ENCODE data around the gene IRF6. TPM values are rescaled to one million over a fixed set of nuclear protein-coding genes. Genes with fewer than 3 reads are reported as not detected.
A peak's percentile ranks its signal among the peaks of the same experiment; 100 is the strongest.

IRF6 gene
- total RNA-seq, 2 donors from 2014 or later, result 30.4 to 32.6 TPM

DNA sequence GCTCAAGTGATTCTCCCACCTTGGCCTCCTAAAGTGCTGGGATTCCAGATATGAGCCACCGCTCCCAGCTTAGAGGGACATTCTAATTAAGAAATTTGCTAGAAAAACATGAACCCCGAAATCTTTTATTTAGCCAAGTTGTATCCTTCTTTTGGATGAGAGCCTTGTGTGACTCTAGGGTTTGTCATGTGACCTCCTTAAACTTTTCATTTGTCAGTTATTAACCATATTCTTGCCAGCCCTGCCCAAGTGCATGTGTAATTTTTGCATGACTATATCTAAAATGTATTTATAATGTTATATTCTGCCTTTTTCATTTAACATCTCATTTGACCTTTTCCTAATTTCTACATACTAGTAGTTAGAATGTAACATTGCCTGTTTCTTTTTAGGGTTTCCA lies 23.8 kb upstream of the IRF6 start:
- no peak for DNase-seq (ENCODE audit: low spot score)
- no peaks in the 10 kb centered on the region for H3K27me3 ChIP-seq
- TF ChIP-seq, protein P1, sequence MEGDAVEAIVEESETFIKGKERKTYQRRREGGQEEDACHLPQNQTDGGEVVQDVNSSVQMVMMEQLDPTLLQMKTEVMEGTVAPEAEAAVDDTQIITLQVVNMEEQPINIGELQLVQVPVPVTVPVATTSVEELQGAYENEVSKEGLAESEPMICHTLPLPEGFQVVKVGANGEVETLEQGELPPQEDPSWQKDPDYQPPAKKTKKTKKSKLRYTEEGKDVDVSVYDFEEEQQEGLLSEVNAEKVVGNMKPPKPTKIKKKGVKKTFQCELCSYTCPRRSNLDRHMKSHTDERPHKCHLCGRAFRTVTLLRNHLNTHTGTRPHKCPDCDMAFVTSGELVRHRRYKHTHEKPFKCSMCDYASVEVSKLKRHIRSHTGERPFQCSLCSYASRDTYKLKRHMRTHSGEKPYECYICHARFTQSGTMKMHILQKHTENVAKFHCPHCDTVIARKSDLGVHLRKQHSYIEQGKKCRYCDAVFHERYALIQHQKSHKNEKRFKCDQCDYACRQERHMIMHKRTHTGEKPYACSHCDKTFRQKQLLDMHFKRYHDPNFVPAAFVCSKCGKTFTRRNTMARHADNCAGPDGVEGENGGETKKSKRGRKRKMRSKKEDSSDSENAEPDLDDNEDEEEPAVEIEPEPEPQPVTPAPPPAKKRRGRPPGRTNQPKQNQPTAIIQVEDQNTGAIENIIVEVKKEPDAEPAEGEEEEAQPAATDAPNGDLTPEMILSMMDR (IDR thresholded peaks at IDR 0.05), result no peak
- no peak overlapping the region for H3K27ac ChIP-seq
- peaks cover 40% of the 10 kb centered on the region for H3K36me3 ChIP-seq
- H3K4me1 ChIP-seq, result peaks cover 0 to 17% of the 10 kb centered on the region in 2 donors
- no peaks in the 10 kb centered on the region for H3K9me3 ChIP-seq
- H3K4me3 ChIP-seq, result no peak overlapping the region

DNA sequence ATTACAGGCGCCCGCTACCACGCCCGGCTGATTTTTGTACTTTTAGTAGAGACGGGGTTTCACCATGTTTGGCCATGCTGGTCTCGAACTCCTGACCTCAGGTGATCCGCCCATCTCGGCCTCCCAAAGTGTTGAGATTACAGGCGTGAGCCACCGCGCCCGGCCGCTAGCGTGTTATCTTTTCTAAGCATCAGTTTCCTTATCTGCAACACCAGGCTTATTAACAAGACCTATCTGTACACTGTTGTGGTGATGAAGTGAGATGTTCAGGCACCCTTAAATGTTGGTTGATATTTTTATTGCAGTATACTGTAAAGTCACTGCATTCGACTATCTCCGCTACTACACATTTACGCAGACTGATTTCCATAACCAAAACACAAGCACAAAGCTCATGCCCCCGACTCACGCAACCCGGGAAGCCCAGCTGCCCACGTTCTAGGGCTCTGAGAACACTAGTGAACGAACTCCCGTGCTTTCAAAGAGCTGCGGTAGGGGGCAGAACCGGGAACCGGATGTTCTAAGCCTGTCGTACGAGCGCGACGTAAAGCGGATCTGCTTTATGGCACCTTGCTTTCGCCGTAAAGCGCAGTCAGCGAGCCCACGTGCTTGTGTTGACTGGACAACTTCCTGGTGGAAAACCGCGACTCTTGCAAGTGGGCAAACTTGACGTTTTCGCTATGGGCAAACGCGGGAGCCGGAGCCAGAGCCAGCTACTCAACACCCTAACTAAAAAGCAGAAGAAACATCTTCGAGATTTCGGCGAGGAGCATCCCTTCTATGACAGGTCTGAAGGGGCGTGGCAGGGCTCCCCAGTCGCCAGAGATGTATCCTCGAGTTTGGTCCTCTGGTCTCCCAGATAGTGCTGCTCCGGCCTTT lies 21.7 kb upstream of the IRF6 start, which contains the start of gene UTP25:
UTP25 (plus strand) TSS at position 589 of the 879 bp plus-strand sequence; CDS start at position 681, 92 bp downstream.
- Histone ChIP-seq H3K4me3 (peak within 1 kb of the TSS; percentile 68 to 88), H3K27ac (peak within 1 kb of the TSS; percentile 70 to 73), H3K9me3 (no peaks in the 10 kb centered on the region), H3K36me3 (peaks cover 19% of the 10 kb centered on the region), H3K4me1 (peaks cover 0 to 25% of the 10 kb centered on the region in 2 donors), H3K27me3 (no peaks in the 10 kb centered on the region)
- peak; percentile 94 for DNase-seq (ENCODE audit: low spot score)
- TF ChIP-seq, protein P1 (IDR thresholded peaks at IDR 0.05), result peak; percentile 49 to 84

DNA sequence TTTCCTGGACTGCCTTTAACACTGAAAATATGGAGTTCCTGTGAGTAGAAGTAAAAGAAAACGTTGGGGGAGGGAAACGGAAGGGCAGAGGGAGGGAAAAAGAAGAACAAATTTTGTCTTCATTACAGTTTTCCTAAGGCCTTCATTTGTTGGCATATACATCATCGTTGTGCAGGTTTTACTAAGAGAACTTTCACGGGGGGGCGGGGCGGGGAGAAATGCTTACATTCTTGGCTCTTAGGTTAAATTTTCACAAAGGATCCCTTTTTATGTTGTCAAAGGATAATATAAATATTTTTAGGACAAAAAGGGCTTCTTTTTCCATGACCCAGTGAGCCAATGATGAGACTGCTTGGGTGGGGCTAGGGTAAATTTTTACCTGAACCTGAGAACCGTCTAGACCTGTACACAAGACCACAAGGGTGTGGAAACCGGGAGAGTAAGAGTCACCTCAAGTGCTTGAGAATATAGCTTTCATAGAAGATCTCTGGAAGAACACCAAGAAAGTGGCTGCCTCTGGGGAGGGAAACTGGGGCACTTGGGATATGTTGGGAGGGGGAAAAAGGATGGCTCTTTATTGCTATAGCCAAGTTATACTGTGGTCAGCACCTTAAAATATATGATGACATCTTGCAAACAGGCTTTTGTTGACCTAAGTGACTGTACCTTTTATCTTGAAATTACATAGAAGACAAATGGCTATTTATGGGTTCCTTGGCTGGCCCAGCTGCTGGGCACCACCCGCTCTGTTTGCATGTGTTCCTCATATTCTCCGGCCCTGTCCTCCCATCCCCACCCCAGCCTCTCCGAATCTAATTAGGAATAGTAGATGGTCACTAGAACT lies 19.9 kb upstream of the IRF6 start:
- Histone ChIP-seq H3K36me3 (peaks cover 1% of the 10 kb centered on the region), H3K27me3 (no peaks in the 10 kb centered on the region), H3K27ac (no peak overlapping the region), H3K9me3 (no peaks in the 10 kb centered on the region), H3K4me1 (peaks cover 0 to 26% of the 10 kb centered on the region in 2 donors), H3K4me3 (no peak overlapping the region)
- no peak for DNase-seq (ENCODE audit: low spot score)
- TF ChIP-seq, protein P1 (IDR thresholded peaks at IDR 0.05), result no peak

DNA sequence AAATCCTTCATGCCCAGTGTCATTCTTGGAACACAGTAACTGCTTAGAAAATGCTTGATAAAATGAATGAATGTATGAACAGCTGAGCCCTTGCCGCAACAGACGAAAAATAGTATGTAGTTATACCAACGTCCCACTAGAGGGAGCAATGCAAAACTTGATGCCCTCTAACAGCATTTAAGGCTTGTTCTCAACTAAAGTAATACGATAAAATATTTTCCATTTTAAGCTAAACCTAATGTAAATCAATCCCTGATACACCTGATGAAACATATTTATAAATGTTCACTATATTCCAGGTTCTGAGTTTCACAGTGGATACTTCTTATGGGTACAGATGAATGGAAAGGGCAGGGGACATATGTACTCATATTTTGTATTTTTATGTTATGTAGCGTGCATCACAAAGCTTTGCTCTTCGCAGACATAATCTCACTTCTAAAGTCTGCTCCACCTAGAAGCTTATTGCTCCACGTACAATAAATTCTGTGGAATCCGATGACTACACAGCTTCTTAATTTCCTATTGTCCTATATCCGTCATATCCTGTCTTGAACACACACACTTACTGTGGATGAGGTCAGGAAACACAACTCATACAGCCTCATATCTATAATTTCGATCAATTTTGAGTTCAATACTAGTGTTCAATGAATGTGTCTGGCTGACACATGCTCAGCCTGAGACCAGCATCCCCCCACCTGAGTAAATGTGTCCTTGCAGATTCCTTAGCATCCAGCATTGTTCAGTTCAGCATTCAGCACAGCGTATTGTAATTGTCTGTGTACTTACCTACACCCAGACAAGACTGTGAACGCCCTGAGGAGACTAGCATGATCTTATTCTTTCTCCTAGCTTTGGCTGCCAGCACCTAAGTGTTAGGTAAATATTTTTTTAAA lies 17.4 kb upstream of the IRF6 start:
- Histone ChIP-seq H3K27me3 (no peaks in the 10 kb centered on the region), H3K9me3 (no peaks in the 10 kb centered on the region), H3K27ac (no peak overlapping the region), H3K4me3 (no peak overlapping the region), H3K4me1 (peaks cover 0 to 16% of the 10 kb centered on the region in 2 donors), H3K36me3 (no peaks in the 10 kb centered on the region)
- TF ChIP-seq, protein P1 (IDR thresholded peaks at IDR 0.05), result peak; percentile 49 to 82
- DNase-seq (ENCODE audit: low spot score), result no peak

DNA sequence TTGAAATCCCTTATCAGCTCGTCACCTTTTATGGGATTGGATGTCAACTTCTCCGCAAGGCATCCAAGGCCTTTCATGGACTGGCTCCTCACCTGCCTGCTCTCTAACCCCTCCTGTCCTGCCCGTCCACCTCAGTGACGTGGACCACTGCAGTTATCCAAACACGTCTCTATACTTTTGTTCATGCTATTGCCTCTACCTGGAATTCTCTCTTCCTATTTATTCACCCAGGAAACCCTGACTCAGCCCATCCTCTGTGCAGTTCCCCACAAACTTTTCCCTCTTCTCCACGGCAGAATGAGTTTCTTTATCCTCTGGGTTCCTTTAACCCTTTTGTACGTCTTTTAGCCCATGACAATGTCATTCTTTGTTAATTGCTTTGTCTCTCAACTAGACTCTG lies 16.8 kb upstream of the IRF6 start:
- Histone ChIP-seq H3K36me3 (no peaks in the 10 kb centered on the region), H3K27ac (no peak overlapping the region), H3K4me1 (peaks cover 0 to 13% of the 10 kb centered on the region in 2 donors), H3K27me3 (no peaks in the 10 kb centered on the region), H3K4me3 (no peak overlapping the region), H3K9me3 (no peaks in the 10 kb centered on the region)
- TF ChIP-seq, protein P1 (IDR thresholded peaks at IDR 0.05), result no peak
- no peak for DNase-seq (ENCODE audit: low spot score)

Data from right atrium auricular region (tissue), 2 donors.